HG02678 (cell line): ENCODE measurements around the gene GRAP.
A peak's percentile ranks its signal among the peaks of the same experiment; 100 is the strongest.
"Not testable (repeated sequence)": the region's sequence is repeated elsewhere in the genome, so short reads cannot be mapped to it uniquely, and the experiment has no call there.

ENCODE experiments used
- ATAC-seq: cut with Tn5 transposase; IDR thresholded peaks from one replicate; pipeline ENCODE4 v1.9.1; 2021; ENCODE audit warnings: mild to moderate bottlenecking, moderate library complexity; ENCODE audit not compliant: unreplicated experiment

The GRAP gene

GRCh38 chr17:19043032-19043431 is 3.7 kb downstream of the GRAP start:
- not testable (repeated sequence) for ATAC-seq

DNA sequence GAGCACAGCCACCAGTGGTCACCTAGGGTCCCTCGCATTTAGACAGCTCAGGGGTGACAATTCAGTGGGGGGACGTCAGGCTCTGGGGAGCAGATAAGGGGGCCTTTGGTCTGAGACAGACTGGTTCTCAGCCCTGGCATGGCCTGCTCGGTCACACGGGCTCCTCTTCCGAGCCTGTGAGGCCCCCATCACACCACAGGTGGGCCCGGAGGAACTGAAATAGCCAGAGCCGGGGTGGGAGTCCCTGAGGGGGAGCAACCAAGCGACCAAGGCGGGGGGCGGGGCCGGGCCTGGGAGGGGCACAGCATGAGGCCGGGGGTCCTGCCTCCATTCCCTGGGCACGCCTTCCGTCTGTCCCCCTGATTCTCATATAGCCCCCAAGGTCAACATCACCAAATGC is 4.4 kb downstream of the GRAP start:
- not testable (repeated sequence) for ATAC-seq

- ATAC-seq = not testable (repeated sequence)
Observed at GRCh38 chr17:19041871-19042270, 4.9 kb downstream of the GRAP start.

DNA sequence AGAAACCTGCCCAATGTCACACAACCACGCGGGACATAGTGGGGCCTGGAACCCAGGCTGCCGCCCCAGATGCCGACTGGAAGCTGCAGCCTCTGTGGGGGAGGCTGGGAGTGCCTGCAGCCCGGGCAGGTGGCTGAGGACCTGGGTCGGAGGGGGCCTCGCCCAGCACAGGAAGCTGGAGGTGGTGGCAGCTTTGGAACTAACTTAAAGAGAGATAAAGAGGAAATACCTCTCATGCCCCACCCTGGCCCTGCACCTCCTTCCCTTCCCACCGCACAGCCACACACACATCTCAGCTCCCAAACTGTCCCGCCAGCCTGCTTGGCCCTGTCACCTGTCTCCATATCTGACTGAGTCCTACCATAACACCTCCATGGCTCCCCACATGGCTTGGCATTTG is 6.4 kb downstream of the GRAP start:
- ATAC-seq = not testable (repeated sequence)

DNA sequence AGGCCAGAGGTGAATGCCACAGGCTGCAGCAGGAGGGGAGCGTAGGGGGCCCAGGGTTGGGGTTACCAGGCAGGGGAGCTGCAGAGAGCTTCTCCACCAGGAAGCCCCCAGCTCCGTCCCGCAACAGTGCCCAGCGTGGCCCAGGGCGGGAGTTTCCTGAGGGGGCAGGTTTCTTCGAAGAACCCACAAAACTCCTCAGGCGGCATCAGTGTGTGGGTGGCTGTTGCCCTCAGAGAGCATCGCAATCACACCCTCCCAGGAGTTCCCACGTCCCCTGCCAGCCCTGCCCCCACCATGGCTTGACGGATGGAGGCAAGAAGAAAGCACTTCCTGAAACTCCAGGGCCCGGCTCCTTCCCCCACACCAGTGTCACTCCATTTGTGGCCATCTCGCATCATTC is 8.0 kb downstream of the GRAP start:
- ATAC-seq = not testable (repeated sequence)

- ATAC-seq = not testable (repeated sequence)
Observed at GRCh38 chr17:19038007-19038406, 8.8 kb downstream of the GRAP start.

DNA sequence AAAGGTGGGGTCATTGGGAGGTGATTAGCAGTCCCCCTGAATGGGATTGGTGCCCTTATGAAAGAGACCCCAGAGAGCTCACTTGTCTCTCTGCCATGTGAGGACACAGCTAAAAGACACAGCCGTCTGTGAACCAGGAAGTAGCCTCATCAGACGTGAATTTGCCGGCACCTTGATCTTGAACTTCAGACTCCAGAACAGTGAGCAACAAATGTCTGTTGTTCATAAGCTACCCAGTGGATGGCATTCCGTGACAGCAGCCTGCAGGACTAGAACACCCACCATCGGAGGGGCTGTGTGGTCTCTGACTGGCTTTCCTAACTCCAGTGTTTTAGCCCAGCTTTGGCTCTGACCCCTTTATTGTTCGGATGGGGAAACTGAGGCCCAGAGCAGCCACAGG is 9.2 kb downstream of the GRAP start:
- ATAC-seq = not testable (repeated sequence)

- peak; percentile 27 for ATAC-seq
Observed at GRCh38 chr17:19036186-19036585, 10.6 kb downstream of the GRAP start.

GRCh38 chr17:19032377-19032988 is 14.3 kb downstream of the GRAP start:
- ATAC-seq = peak; percentile 51

DNA sequence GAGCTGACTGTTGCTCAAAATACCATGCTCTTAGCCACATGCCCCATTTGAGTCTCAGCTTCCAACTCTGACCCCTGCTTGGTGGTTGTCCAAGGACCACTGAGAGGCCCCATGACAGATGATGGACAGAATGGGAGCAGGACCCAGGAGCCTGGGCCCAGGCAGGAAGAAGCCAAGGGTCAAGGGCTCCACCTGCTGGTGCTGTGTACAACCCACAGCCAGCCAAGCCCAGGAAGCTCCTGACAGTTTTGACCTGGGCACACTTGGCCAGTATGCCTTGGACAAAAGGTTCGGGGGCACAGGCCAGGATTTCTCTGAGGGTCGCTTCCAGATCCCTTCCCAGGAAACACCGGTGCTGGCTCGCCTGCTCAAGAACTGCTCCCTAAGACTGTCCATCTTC is 15.0 kb downstream of the GRAP start:
- not testable (repeated sequence) for ATAC-seq

DNA sequence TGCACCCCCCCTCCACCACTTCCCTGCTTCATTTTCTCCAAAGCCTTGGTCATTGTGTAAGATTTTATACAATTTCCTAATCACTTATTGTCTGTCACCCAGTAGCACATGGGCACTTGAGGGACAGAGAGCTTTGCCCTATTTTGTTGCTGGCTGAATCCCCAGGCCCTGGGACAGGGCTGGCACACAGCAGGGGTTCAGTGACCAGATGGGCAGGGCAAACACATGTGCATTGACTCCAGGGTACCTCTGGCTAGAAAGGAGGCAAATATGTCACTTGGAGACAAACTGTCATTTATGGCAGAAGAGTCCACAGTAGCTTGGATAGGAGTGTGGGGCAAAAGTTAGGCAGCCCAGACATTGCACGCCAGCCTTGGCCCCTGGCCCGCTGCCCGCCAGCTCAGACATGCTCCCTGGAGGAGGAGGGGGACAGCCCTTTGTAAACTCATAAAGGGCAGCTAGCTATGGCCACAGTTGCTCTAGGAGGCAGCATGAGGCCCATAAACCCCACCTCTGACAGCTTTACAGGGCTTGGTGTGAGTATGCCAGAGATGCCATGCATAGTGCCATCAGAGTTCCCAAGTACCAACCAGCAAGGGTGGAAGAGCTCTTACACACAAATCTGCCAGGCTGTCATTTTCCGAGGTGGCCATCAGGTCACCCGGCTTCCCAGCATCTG is 15.8 kb downstream of the GRAP start:
- ATAC-seq = not testable (repeated sequence)

GRCh38 chr17:19029740-19030139 is 17.0 kb downstream of the GRAP start:
- ATAC-seq = not testable (repeated sequence)

- ATAC-seq = not testable (repeated sequence)
Observed at GRCh38 chr17:19028671-19029070, 18.1 kb downstream of the GRAP start.

- no peak for ATAC-seq
Observed at GRCh38 chr17:19024101-19025078, 22.4 kb downstream of the GRAP start.

GRCh38 chr17:19023209-19023999 is 23.4 kb downstream of the GRAP start:
- ATAC-seq = no peak

DNA sequence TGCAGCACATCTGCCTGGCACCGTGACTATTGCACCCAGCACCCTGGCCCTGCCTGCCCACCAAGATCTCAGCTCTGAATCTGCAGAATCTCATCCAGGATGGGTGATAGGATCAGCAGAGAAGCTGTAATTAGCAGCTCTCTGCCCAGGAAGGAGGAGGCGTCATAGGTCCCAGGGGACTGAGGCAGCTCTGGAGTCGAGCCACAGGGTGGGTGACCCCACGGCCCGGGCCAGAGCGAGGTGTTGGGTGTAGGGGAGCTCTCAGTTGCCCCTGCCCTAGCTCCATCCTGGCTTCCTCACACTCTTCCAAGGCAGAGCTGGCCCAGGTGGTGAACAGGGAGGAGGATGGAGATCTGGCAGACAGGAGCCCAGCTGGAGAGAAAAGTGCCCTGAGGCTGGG is 24.0 kb downstream of the GRAP start:
- no peak for ATAC-seq

DNA sequence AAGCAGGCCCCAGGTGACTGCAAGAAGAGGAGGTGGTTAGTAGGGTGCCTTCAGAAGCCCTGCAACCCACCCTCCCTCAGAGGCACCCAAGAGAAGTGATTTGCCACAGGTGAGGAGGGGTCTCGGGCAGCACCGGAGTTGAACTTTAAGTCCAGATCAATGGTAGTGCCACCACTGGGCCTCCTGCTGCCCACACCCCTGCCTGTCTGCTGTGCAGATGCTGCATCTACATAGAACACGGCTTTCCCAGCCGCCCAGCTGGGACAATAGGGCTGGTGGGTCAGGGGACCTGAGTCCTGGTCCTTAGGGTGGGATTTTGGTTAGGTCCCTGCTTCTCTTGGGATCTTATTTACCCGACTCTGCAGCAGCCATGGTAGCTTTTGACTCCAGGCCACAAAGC is 24.6 kb downstream of the GRAP start:
- ATAC-seq = no peak

- no peak for ATAC-seq
Observed at GRCh38 chr17:19021622-19022083, 25.1 kb downstream of the GRAP start.

GRCh38 chr17:19021011-19021621 is 25.6 kb downstream of the GRAP start:
- not testable (repeated sequence) for ATAC-seq

- ATAC-seq = no peak
Observed at GRCh38 chr17:19020016-19020415, 26.7 kb downstream of the GRAP start.
